ENCODE results near the gene AKR1A1.

AKR1A1 gene

GRCh38 chr1:45607404-45608074, 56.9 kb downstream of the AKR1A1 start:
- H2BK5ac ChIP-seq (ENCODE audit: low read length) = no peak overlapping the region
- no peak overlapping the region for H4K91ac ChIP-seq (ENCODE audit: low read depth, low read length, poor library complexity)
- DNase-seq (ENCODE audit: low spot score) = no peak
- H3K79me1 ChIP-seq (ENCODE audit: low read depth, low read length) = no peaks in the 10 kb centered on the region
- WGBS, 2 donors (ENCODE audit: extremely low coverage in 2 of 2, insufficient read length in 2 of 2, insufficient replicate concordance in 1 of 2) = no CpG with 5 or more reads among the region's 6 CpGs
- no peak overlapping the region for H3K23ac ChIP-seq (ENCODE audit: low read depth, low read length, poor library complexity)
- H3K27ac ChIP-seq (replicated peaks; ENCODE audit: low read length) = no peak overlapping the region
- no peak overlapping the region for H2AK5ac ChIP-seq (ENCODE audit: low read depth, low read length)
- H3K4me1 ChIP-seq (ENCODE audit: control insufficient read depth in 2 of 2, insufficient read depth in 1 of 2, low read depth in 1 of 2, low read length in 2 of 2) = no peaks in the 10 kb centered on the region
- H2BK12ac ChIP-seq (ENCODE audit: low read length) = no peak overlapping the region
- no peak overlapping the region for H4K8ac ChIP-seq (ENCODE audit: low read depth, low read length)
- peaks cover 0 to 1% of the 10 kb centered on the region in 2 donors for H3K9me3 ChIP-seq (replicated peaks in 1 of 2; ENCODE audit: control insufficient read depth in 2 of 2, insufficient read depth in 1 of 2, low read depth in 1 of 2, low read length in 2 of 2)
- no peak overlapping the region for H3K4ac ChIP-seq (ENCODE audit: low read length)
- H3K27me3 ChIP-seq (ENCODE audit: control insufficient read depth in 3 of 3, insufficient read depth in 3 of 3, low read depth in 1 of 3, low read length in 3 of 3) = no peaks in the 10 kb centered on the region
- H3K4me3 ChIP-seq (ENCODE audit: low read length in 2 of 2) = no peak overlapping the region
- no peak overlapping the region for H3K14ac ChIP-seq (ENCODE audit: low read length)
- H2AFZ ChIP-seq (ENCODE audit: low read length) = no peak overlapping the region
- H3K9ac ChIP-seq (ENCODE audit: low read depth, low read length, poor library complexity) = no peak overlapping the region
- no peak overlapping the region for H2BK120ac ChIP-seq (ENCODE audit: low read depth, low read length)
- H3K36me3 ChIP-seq (replicated peaks in 1 of 2; ENCODE audit: control insufficient read depth in 2 of 2, insufficient read depth in 2 of 2, low read length in 2 of 2) = peaks cover 24 to 99% of the 10 kb centered on the region in 2 donors
- no peak overlapping the region for H3K18ac ChIP-seq (ENCODE audit: low read length)
- H2BK15ac ChIP-seq (ENCODE audit: low read length) = no peak overlapping the region
- H3K4me2 ChIP-seq (ENCODE audit: insufficient read depth, low read length, poor library complexity, severe bottlenecking) = no peak overlapping the region

- H3K36me3 ChIP-seq (replicated peaks in 1 of 2; ENCODE audit: control insufficient read depth in 2 of 2, insufficient read depth in 2 of 2, low read length in 2 of 2) = peaks cover 28 to 99% of the 10 kb centered on the region in 2 donors
- no peak overlapping the region for H3K27ac ChIP-seq (replicated peaks; ENCODE audit: low read length)
- no peak overlapping the region for H2AFZ ChIP-seq (ENCODE audit: low read length)
- H3K23ac ChIP-seq (ENCODE audit: low read depth, low read length, poor library complexity) = no peak overlapping the region
- H3K4me3 ChIP-seq (ENCODE audit: low read length in 2 of 2) = no peak overlapping the region
- no peaks in the 10 kb centered on the region for H3K27me3 ChIP-seq (ENCODE audit: control insufficient read depth in 3 of 3, insufficient read depth in 3 of 3, low read depth in 1 of 3, low read length in 3 of 3)
- H2BK5ac ChIP-seq (ENCODE audit: low read length) = no peak overlapping the region
- no peak overlapping the region for H3K14ac ChIP-seq (ENCODE audit: low read length)
- H3K79me1 ChIP-seq (ENCODE audit: low read depth, low read length) = no peaks in the 10 kb centered on the region
- no peak for DNase-seq (ENCODE audit: low spot score)
- H3K4me2 ChIP-seq (ENCODE audit: insufficient read depth, low read length, poor library complexity, severe bottlenecking) = no peak overlapping the region
- no peaks in the 10 kb centered on the region for H3K4me1 ChIP-seq (ENCODE audit: control insufficient read depth in 2 of 2, insufficient read depth in 1 of 2, low read depth in 1 of 2, low read length in 2 of 2)
- no peak overlapping the region for H3K9ac ChIP-seq (ENCODE audit: low read depth, low read length, poor library complexity)
- no peak overlapping the region for H2BK12ac ChIP-seq (ENCODE audit: low read length)
- no peak overlapping the region for H2AK5ac ChIP-seq (ENCODE audit: low read depth, low read length)
- no peak overlapping the region for H4K91ac ChIP-seq (ENCODE audit: low read depth, low read length, poor library complexity)
- WGBS, 2 donors (ENCODE audit: extremely low coverage in 2 of 2, insufficient read length in 2 of 2, insufficient replicate concordance in 1 of 2) = no CpG with 5 or more reads among the region's 5 CpGs
- H2BK120ac ChIP-seq (ENCODE audit: low read depth, low read length) = no peak overlapping the region
- no peak overlapping the region for H2BK15ac ChIP-seq (ENCODE audit: low read length)
- H3K4ac ChIP-seq (ENCODE audit: low read length) = no peak overlapping the region
- H3K18ac ChIP-seq (ENCODE audit: low read length) = no peak overlapping the region
- H4K8ac ChIP-seq (ENCODE audit: low read depth, low read length) = no peak overlapping the region
- peaks cover 0 to 1% of the 10 kb centered on the region in 2 donors for H3K9me3 ChIP-seq (replicated peaks in 1 of 2; ENCODE audit: control insufficient read depth in 2 of 2, insufficient read depth in 1 of 2, low read depth in 1 of 2, low read length in 2 of 2)
These were observed 57.8 kb downstream of the AKR1A1 start for GRCh38 chr1:45608175-45609156.

- no CpG with 5 or more reads among the region's 10 CpGs for WGBS, 2 donors (ENCODE audit: extremely low coverage in 2 of 2, insufficient read length in 2 of 2, insufficient replicate concordance in 1 of 2)
These were observed 60.1 kb downstream of the AKR1A1 start for GRCh38 chr1:45610589-45611226.

More at GRCh38 chr1:45610589-45611226, 60.1 kb downstream of the AKR1A1 start:
- H3K36me3 ChIP-seq (replicated peaks in 1 of 2; ENCODE audit: control insufficient read depth in 2 of 2, insufficient read depth in 2 of 2, low read length in 2 of 2) = peaks cover 39 to 98% of the 10 kb centered on the region in 2 donors
- no peak overlapping the region for H2AK5ac ChIP-seq (ENCODE audit: low read depth, low read length)
- no peak for DNase-seq (ENCODE audit: low spot score)
- no peaks in the 10 kb centered on the region for H3K27me3 ChIP-seq (ENCODE audit: control insufficient read depth in 3 of 3, insufficient read depth in 3 of 3, low read depth in 1 of 3, low read length in 3 of 3)
- H3K14ac ChIP-seq (ENCODE audit: low read length) = no peak overlapping the region
- H2BK5ac ChIP-seq (ENCODE audit: low read length) = no peak overlapping the region
- peaks cover 0 to 1% of the 10 kb centered on the region in 2 donors for H3K9me3 ChIP-seq (replicated peaks in 1 of 2; ENCODE audit: control insufficient read depth in 2 of 2, insufficient read depth in 1 of 2, low read depth in 1 of 2, low read length in 2 of 2)
- no peak overlapping the region for H3K4me3 ChIP-seq (ENCODE audit: low read length in 2 of 2)
- no peak overlapping the region for H2BK120ac ChIP-seq (ENCODE audit: low read depth, low read length)
- H3K9ac ChIP-seq (ENCODE audit: low read depth, low read length, poor library complexity) = no peak overlapping the region
- no peak overlapping the region for H2BK15ac ChIP-seq (ENCODE audit: low read length)
- H4K8ac ChIP-seq (ENCODE audit: low read depth, low read length) = no peak overlapping the region
- H2BK12ac ChIP-seq (ENCODE audit: low read length) = no peak overlapping the region
- H3K79me1 ChIP-seq (ENCODE audit: low read depth, low read length) = no peaks in the 10 kb centered on the region
- no peak overlapping the region for H3K4ac ChIP-seq (ENCODE audit: low read length)
- H3K4me1 ChIP-seq (ENCODE audit: control insufficient read depth in 2 of 2, insufficient read depth in 1 of 2, low read depth in 1 of 2, low read length in 2 of 2) = no peaks in the 10 kb centered on the region
- no peak overlapping the region for H3K27ac ChIP-seq (replicated peaks; ENCODE audit: low read length)
- no peak overlapping the region for H3K23ac ChIP-seq (ENCODE audit: low read depth, low read length, poor library complexity)
- H2AFZ ChIP-seq (ENCODE audit: low read length) = no peak overlapping the region
- H3K18ac ChIP-seq (ENCODE audit: low read length) = no peak overlapping the region
- H4K91ac ChIP-seq (ENCODE audit: low read depth, low read length, poor library complexity) = peak overlapping the region; percentile 86
- H3K4me2 ChIP-seq (ENCODE audit: insufficient read depth, low read length, poor library complexity, severe bottlenecking) = no peak overlapping the region
